Activated CD8-positive, alpha-beta T cell treated with anti-CD3 and anti-CD28 coated beads for 36 hours (primary cell): Measurements from ENCODE around the gene TRIP6. TPM values are rescaled to one million over a fixed set of nuclear protein-coding genes. Genes with fewer than 3 reads are reported as not detected.

ENCODE experiments used
- ATAC-seq: fragments of 200-7000 bp; cut with Tn5 transposase; one replicate; pipeline ENCODE4 v1.10.0; 2021; ENCODE audit warnings: mild to moderate bottlenecking, moderate library complexity
- CTCF ChIA-PET: fragments of 350-600 bp; sonication (Branson Sonifier 250); formaldehyde crosslinking; loops from one replicate; lab custom pipeline; 2021; ENCODE audit warnings: antibody characterized with exemption; lab: Charles Lee
- POLR2A ChIA-PET: fragments of 350-600 bp; sonication (Branson Sonifier 250); formaldehyde crosslinking; loops from one replicate; lab custom pipeline; 2021; ENCODE audit warnings: antibody characterized with exemption; lab: Charles Lee
- DNase-seq: peaks from one replicate; pipeline ENCODE4 v3.0.0-alpha.2; 2020
- H3K27ac Mint-ChIP-seq: one replicate; pipeline ENCODE4 v1.8.0; 2021; ENCODE audit warnings: mild to moderate bottlenecking, mixed read lengths
- H3K27me3 Mint-ChIP-seq: one replicate; pipeline ENCODE4 v1.8.0; 2021; ENCODE audit warnings: mixed read lengths
- H3K36me3 Mint-ChIP-seq: one replicate; pipeline ENCODE4 v1.8.0; 2021; ENCODE audit warnings: low read depth, mixed read lengths
- H3K4me1 Mint-ChIP-seq: one replicate; pipeline ENCODE4 v1.8.0; 2021; ENCODE audit warnings: low read depth, mixed read lengths
- H3K4me3 Mint-ChIP-seq: one replicate; pipeline ENCODE4 v1.8.0; 2021; ENCODE audit warnings: mild to moderate bottlenecking, moderate library complexity, mixed read lengths
- H3K9me3 Mint-ChIP-seq: one replicate; pipeline ENCODE4 v1.8.0; 2021; ENCODE audit warnings: mixed read lengths
- CTCF ChIP-seq: fragments of 200-600 bp; IDR thresholded peaks from one replicate; pipeline ENCODE4 v1.8.0; 2022; ENCODE audit warnings: antibody characterized with exemption, mild to moderate bottlenecking
- intact Hi-C: fragments of 100-400 bp; cut with micrococcal nuclease; formaldehyde crosslinking; loops from one replicate; pipeline ENCODE4 v1.10.0; 2022
- total RNA-seq, 2 experiments: library from RNA; stranded (reverse); gene quantifications; one replicate each; pipeline ENCODE4 v1.2.3, GENCODE V29; 2021

Gene TRIP6
- total RNA-seq, 2 experiments from 2014 or later: 27.5 to 28.4 TPM

- Mint-ChIP-seq H3K4me1 (peaks cover 38% of the 10 kb centered on the region), H3K27ac (peak within 1 kb of the TSS; percentile 98), H3K4me3 (peak within 1 kb of the TSS; percentile 98), H3K9me3 (no peaks in the 10 kb centered on the region), H3K36me3 (peaks cover 68% of the 10 kb centered on the region), H3K27me3 (no peaks in the 10 kb centered on the region)
- ATAC-seq (peak; percentile 95), DNase-seq (peak; percentile 99)
- ChIA-PET POLR2A (interaction anchor here (0.6 to 6.8 kb wide), 13 partner anchors 8 to 211 kb away, joined by 3 to 167 read pairs (median 4); partner anchors contain the start of genes POP7, SLC12A9, TRIM56 and TRIP6), CTCF (interaction anchor here (1.0 to 2.8 kb wide), 5 partner anchors 12 to 169 kb away, joined by 3 to 16 read pairs (median 9); partner anchors contain the start of genes POP7, SLC12A9 and UFSP1)
- intact Hi-C loops: no loop called here
- no peak for TF ChIP-seq CTCF
These were observed 7.6 kb downstream of the TRIP6 start, which contains the start of gene SRRT for GRCh38 chr7:100874577-100875355. SRRT (plus strand) TSS chr7:100875103; CDS start chr7:100875591, 488 bp downstream.

GRCh38 chr7:100875356-100875751 lies 8.2 kb downstream of the TRIP6 start:
- peak; percentile 71 for DNase-seq
- ATAC-seq: peak; percentile 47
- Mint-ChIP-seq H3K36me3 (peaks cover 72% of the 10 kb centered on the region), H3K27me3 (no peaks in the 10 kb centered on the region), H3K4me3 (peak overlapping the region; percentile 98), H3K4me1 (peaks cover 41% of the 10 kb centered on the region), H3K9me3 (no peaks in the 10 kb centered on the region), H3K27ac (peak overlapping the region; percentile 98)
- TF ChIP-seq CTCF: no peak
- ChIA-PET CTCF (interaction anchor here (1.0 to 2.8 kb wide), 7 partner anchors 8 to 369 kb away, joined by 3 to 16 read pairs (median 6); partner anchors contain the start of genes POP7, SLC12A9, TRIP6 and UFSP1), POLR2A (interaction anchor here (0.7 to 6.8 kb wide), 12 partner anchors 9 to 392 kb away, joined by 3 to 167 read pairs (median 4); partner anchors contain the start of genes POP7, SLC12A9, TRIM56 and TRIP6)
- intact Hi-C loops: no loop called here

GRCh38 chr7:100878013-100878412 lies 10.8 kb downstream of the TRIP6 start:
- intact Hi-C loops: no loop called here
- DNase-seq (no peak), ATAC-seq (no peak)
- Mint-ChIP-seq H3K36me3 (peaks cover 81% of the 10 kb centered on the region), H3K27ac (peak overlapping the region; percentile 71), H3K9me3 (no peaks in the 10 kb centered on the region), H3K27me3 (no peaks in the 10 kb centered on the region), H3K4me3 (peak overlapping the region; percentile 38), H3K4me1 (peaks cover 42% of the 10 kb centered on the region)
- POLR2A ChIA-PET: interaction anchor here (6.8 kb wide), 1 partner anchor 9 kb away, joined by 167 read pairs; the partner anchor contains the start of gene UFSP1
- no peak for TF ChIP-seq CTCF
- CTCF ChIA-PET: interaction anchor here (1.1 to 1.9 kb wide), 3 partner anchors 9 to 26 kb away, joined by 3 to 9 read pairs (median 3); partner anchors contain the start of gene UFSP1

- TF ChIP-seq CTCF: no peak
- Mint-ChIP-seq H3K9me3 (no peaks in the 10 kb centered on the region), H3K4me3 (no peak overlapping the region), H3K4me1 (peaks cover 47% of the 10 kb centered on the region), H3K27me3 (no peaks in the 10 kb centered on the region), H3K36me3 (peaks cover 80% of the 10 kb centered on the region), H3K27ac (peak overlapping the region; percentile 71)
- CTCF ChIA-PET: interaction anchor here (0.7 to 1.9 kb wide), 2 partner anchors 9 to 11 kb away, joined by 3 to 9 read pairs; partner anchors contain the start of gene UFSP1
- intact Hi-C loops: no loop called here
- no peak for DNase-seq
- ATAC-seq: no peak
- POLR2A ChIA-PET: interaction anchor here (6.8 kb wide), 1 partner anchor 8 kb away, joined by 167 read pairs; the partner anchor contains the start of gene UFSP1
These were observed 11.5 kb downstream of the TRIP6 start for GRCh38 chr7:100878685-100879084.
